HG03095 (cell line): ENCODE data around the gene ISCA2.

Source experiments
- ATAC-seq: cut with Tn5 transposase; IDR thresholded peaks from one replicate; pipeline ENCODE4 v1.9.1; 2021; ENCODE audit warnings: moderate library complexity; ENCODE audit not compliant: unreplicated experiment

Gene ISCA2

GRCh38 chr14:74482571-74482970 is 11.0 kb upstream of the ISCA2 start:
- no peak for ATAC-seq

- ATAC-seq = no peak
Measured at GRCh38 chr14:74483321-74483720, 10.2 kb upstream of the ISCA2 start.

GRCh38 chr14:74486164-74486563 is 7.4 kb upstream of the ISCA2 start:
- no peak for ATAC-seq

GRCh38 chr14:74488786-74489397 is 4.7 kb upstream of the ISCA2 start:
- ATAC-seq = no peak

GRCh38 chr14:74490486-74490885 is 3.1 kb upstream of the ISCA2 start:
- ATAC-seq = no peak

- ATAC-seq = no peak
Measured at GRCh38 chr14:74491956-74492775, 1.4 kb upstream of the ISCA2 start.

- ATAC-seq = peak; percentile 3
Measured at GRCh38 chr14:74492776-74493342, 706 bp upstream of the ISCA2 start, which contains the start of gene NPC2. Gene NPC2, minus strand, starts transcription at chr14:74493305. Its CDS starts 31 bp downstream, at chr14:74493274.

- no peak for ATAC-seq
Measured at GRCh38 chr14:74495356-74495755, 1.8 kb downstream of the ISCA2 start.

GRCh38 chr14:74500417-74501134 is 7.0 kb downstream of the ISCA2 start:
- no peak for ATAC-seq

GRCh38 chr14:74501135-74501614 is 7.6 kb downstream of the ISCA2 start:
- ATAC-seq = no peak

GRCh38 chr14:74501691-74502090 is 8.1 kb downstream of the ISCA2 start:
- ATAC-seq = no peak

- ATAC-seq = no peak
Measured at GRCh38 chr14:74502236-74503019, 8.9 kb downstream of the ISCA2 start.

- no peak for ATAC-seq
Measured at GRCh38 chr14:74503291-74503937, 9.8 kb downstream of the ISCA2 start.

GRCh38 chr14:74503938-74504335 is 10.4 kb downstream of the ISCA2 start:
- ATAC-seq = no peak

GRCh38 chr14:74504412-74504811 is 10.8 kb downstream of the ISCA2 start:
- no peak for ATAC-seq

GRCh38 chr14:74504874-74505720 is 11.5 kb downstream of the ISCA2 start:
- no peak for ATAC-seq

- no peak for ATAC-seq
Measured at GRCh38 chr14:74505831-74506230, 12.3 kb downstream of the ISCA2 start.

GRCh38 chr14:74506411-74506851 is 12.9 kb downstream of the ISCA2 start:
- no peak for ATAC-seq

GRCh38 chr14:74507085-74507484 is 13.5 kb downstream of the ISCA2 start:
- no peak for ATAC-seq
